Activated naive CD8-positive, alpha-beta T cell treated with anti-CD3 and anti-CD28 coated beads for 36 hours (primary cell): ENCODE results near the gene DAGLA. TPM values are rescaled to one million over a fixed set of nuclear protein-coding genes. Genes with fewer than 3 reads are reported as not detected.
A peak's percentile ranks its signal among the peaks of the same experiment; 100 is the strongest.
"Not testable (repeated sequence)": the region's sequence is repeated elsewhere in the genome, so short reads cannot be mapped to it uniquely, and the experiment has no call there.

Source experiments
- DNase-seq: peaks from one replicate; pipeline ENCODE4 v3.0.0; 2021
- H3K27ac Mint-ChIP-seq: one replicate; pipeline ENCODE4 v1.8.0; 2022; ENCODE audit warnings: mild to moderate bottlenecking, moderate library complexity, mixed read lengths
- H3K27me3 Mint-ChIP-seq: one replicate; pipeline ENCODE4 v1.8.0; 2022; ENCODE audit warnings: mild to moderate bottlenecking, mixed read lengths
- H3K36me3 Mint-ChIP-seq: one replicate; pipeline ENCODE4 v1.8.0; 2021; ENCODE audit warnings: mild to moderate bottlenecking, mixed read lengths
- H3K4me1 Mint-ChIP-seq: one replicate; pipeline ENCODE4 v1.8.0; 2021; ENCODE audit warnings: mixed read lengths
- H3K4me3 Mint-ChIP-seq: one replicate; pipeline ENCODE4 v1.8.0; 2022; ENCODE audit warnings: mild to moderate bottlenecking, moderate library complexity, mixed read lengths
- H3K9me3 Mint-ChIP-seq: one replicate; pipeline ENCODE4 v1.8.0; 2022; ENCODE audit warnings: mixed read lengths
- total RNA-seq, 2 experiments: library from RNA; stranded (reverse); gene quantifications; one replicate each; pipeline ENCODE4 v1.2.3, GENCODE V29; 2021

The DAGLA gene
- total RNA-seq, 2 experiments from 2014 or later, result 0.12 to 0.22 TPM

GRCh38 chr11:61656347-61657077 lies 23.7 kb upstream of the DAGLA start:
- Mint-ChIP-seq H3K27me3 (peaks cover 19% of the 10 kb centered on the region), H3K4me3 (no peak overlapping the region), H3K4me1 (no peaks in the 10 kb centered on the region), H3K9me3 (no peaks in the 10 kb centered on the region), H3K36me3 (no peaks in the 10 kb centered on the region), H3K27ac (no peak overlapping the region)
- no peak for DNase-seq

GRCh38 chr11:61657566-61658290 lies 22.5 kb upstream of the DAGLA start:
- DNase-seq, result no peak
- Mint-ChIP-seq H3K27me3 (peaks cover 12% of the 10 kb centered on the region), H3K27ac (no peak overlapping the region), H3K4me3 (no peak overlapping the region), H3K36me3 (no peaks in the 10 kb centered on the region), H3K9me3 (no peaks in the 10 kb centered on the region), H3K4me1 (no peaks in the 10 kb centered on the region)

GRCh38 chr11:61659413-61660196 lies 20.6 kb upstream of the DAGLA start:
- Mint-ChIP-seq H3K27ac (no peak overlapping the region), H3K27me3 (peaks cover 3% of the 10 kb centered on the region), H3K4me1 (no peaks in the 10 kb centered on the region), H3K9me3 (no peaks in the 10 kb centered on the region), H3K36me3 (no peaks in the 10 kb centered on the region), H3K4me3 (no peak overlapping the region)
- no peak for DNase-seq

GRCh38 chr11:61660997-61661396 lies 19.2 kb upstream of the DAGLA start:
- H3K27me3 Mint-ChIP-seq, DNase-seq, H3K4me3 Mint-ChIP-seq, H3K9me3 Mint-ChIP-seq, H3K27ac Mint-ChIP-seq, H3K4me1 Mint-ChIP-seq, H3K36me3 Mint-ChIP-seq: not testable (repeated sequence)

GRCh38 chr11:61666684-61667297 lies 13.4 kb upstream of the DAGLA start:
- no peak for DNase-seq
- Mint-ChIP-seq H3K4me3 (no peak overlapping the region), H3K36me3 (no peaks in the 10 kb centered on the region), H3K9me3 (no peaks in the 10 kb centered on the region), H3K27me3 (peaks cover 6% of the 10 kb centered on the region), H3K4me1 (no peaks in the 10 kb centered on the region), H3K27ac (no peak overlapping the region)

GRCh38 chr11:61667684-61668305 lies 12.4 kb upstream of the DAGLA start:
- H3K4me3 Mint-ChIP-seq, result no peak overlapping the region
- no peaks in the 10 kb centered on the region for H3K36me3 Mint-ChIP-seq
- H3K9me3 Mint-ChIP-seq, result no peaks in the 10 kb centered on the region

GRCh38 chr11:61669417-61669816 lies 10.8 kb upstream of the DAGLA start:
- Mint-ChIP-seq H3K4me3 (no peak overlapping the region), H3K27ac (no peak overlapping the region), H3K9me3 (no peaks in the 10 kb centered on the region), H3K4me1 (no peaks in the 10 kb centered on the region), H3K36me3 (no peaks in the 10 kb centered on the region), H3K27me3 (peaks cover 11% of the 10 kb centered on the region)
- DNase-seq, result no peak

More at GRCh38 chr11:61667684-61668305, 12.4 kb upstream of the DAGLA start:
- no peak for DNase-seq
- no peak overlapping the region for H3K27ac Mint-ChIP-seq
- no peaks in the 10 kb centered on the region for H3K4me1 Mint-ChIP-seq
- peaks cover 6% of the 10 kb centered on the region for H3K27me3 Mint-ChIP-seq

- Mint-ChIP-seq H3K9me3 (no peaks in the 10 kb centered on the region), H3K27ac (no peak overlapping the region), H3K4me3 (no peak overlapping the region), H3K36me3 (no peaks in the 10 kb centered on the region), H3K27me3 (peaks cover 11% of the 10 kb centered on the region), H3K4me1 (no peaks in the 10 kb centered on the region)
- DNase-seq, result no peak
These were observed 9.6 kb upstream of the DAGLA start for GRCh38 chr11:61670626-61671025.

GRCh38 chr11:61671527-61671926 lies 8.7 kb upstream of the DAGLA start:
- Mint-ChIP-seq H3K9me3 (no peaks in the 10 kb centered on the region), H3K4me3 (no peak overlapping the region), H3K36me3 (no peaks in the 10 kb centered on the region), H3K4me1 (no peaks in the 10 kb centered on the region), H3K27me3 (peaks cover 11% of the 10 kb centered on the region), H3K27ac (no peak overlapping the region)
- no peak for DNase-seq

GRCh38 chr11:61673946-61674467 lies 6.2 kb upstream of the DAGLA start:
- not testable (repeated sequence) for DNase-seq, H3K9me3 Mint-ChIP-seq, H3K4me3 Mint-ChIP-seq, H3K4me1 Mint-ChIP-seq, H3K36me3 Mint-ChIP-seq, H3K27ac Mint-ChIP-seq
- peaks cover 15% of the 10 kb centered on the region for H3K27me3 Mint-ChIP-seq

- Mint-ChIP-seq H3K27me3 (peaks cover 12% of the 10 kb centered on the region), H3K4me3 (no peak overlapping the region), H3K27ac (no peak overlapping the region), H3K36me3 (no peaks in the 10 kb centered on the region), H3K4me1 (peaks cover 2% of the 10 kb centered on the region), H3K9me3 (no peaks in the 10 kb centered on the region)
- no peak for DNase-seq
These were observed 4.4 kb upstream of the DAGLA start for GRCh38 chr11:61675826-61676225.

GRCh38 chr11:61679296-61679695 lies 895 bp upstream of the DAGLA start:
- no peak for DNase-seq
- Mint-ChIP-seq H3K27me3 (peaks cover 4% of the 10 kb centered on the region), H3K36me3 (no peaks in the 10 kb centered on the region), H3K27ac (no peak overlapping the region), H3K9me3 (no peaks in the 10 kb centered on the region), H3K4me3 (no peak overlapping the region), H3K4me1 (peaks cover 3% of the 10 kb centered on the region)

GRCh38 chr11:61680622-61681221 lies 531 bp downstream of the DAGLA start:
- Mint-ChIP-seq H3K27me3 (peaks cover 4% of the 10 kb centered on the region), H3K9me3 (no peaks in the 10 kb centered on the region), H3K4me3 (peak overlapping the region; percentile 54), H3K36me3 (no peaks in the 10 kb centered on the region), H3K4me1 (peaks cover 3% of the 10 kb centered on the region), H3K27ac (no peak overlapping the region)
- no peak for DNase-seq

- H3K4me3 Mint-ChIP-seq, result no peak overlapping the region
- no peak overlapping the region for H3K27ac Mint-ChIP-seq
- H3K4me1 Mint-ChIP-seq, result peaks cover 3% of the 10 kb centered on the region
- H3K36me3 Mint-ChIP-seq, result no peaks in the 10 kb centered on the region
- peaks cover 4% of the 10 kb centered on the region for H3K27me3 Mint-ChIP-seq
- H3K9me3 Mint-ChIP-seq, result no peaks in the 10 kb centered on the region
- DNase-seq, result no peak
These were observed 2.0 kb downstream of the DAGLA start for GRCh38 chr11:61682093-61682732.
